ENCODE results near the gene EPHA5.

DNA sequence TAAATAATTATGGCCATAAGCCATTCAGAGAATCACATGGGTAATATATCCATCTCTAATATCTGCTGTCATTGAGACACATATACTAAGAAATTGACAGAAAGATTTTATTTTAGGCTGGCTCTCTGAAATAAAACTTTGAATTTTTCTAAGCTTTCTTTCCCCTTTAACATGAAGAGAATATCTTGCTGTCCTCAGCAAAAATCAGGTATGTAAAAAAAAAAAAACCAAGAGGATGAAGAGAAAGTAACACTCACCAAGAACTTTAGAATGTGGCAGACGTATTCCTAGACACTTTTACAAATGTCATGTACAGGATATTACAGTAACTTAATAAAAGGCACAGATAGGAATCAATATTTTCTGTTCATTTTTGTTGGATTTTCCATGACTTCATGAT is 65.8 kb downstream of the EPHA5 start:
- TF ChIP-seq, protein P1, sequence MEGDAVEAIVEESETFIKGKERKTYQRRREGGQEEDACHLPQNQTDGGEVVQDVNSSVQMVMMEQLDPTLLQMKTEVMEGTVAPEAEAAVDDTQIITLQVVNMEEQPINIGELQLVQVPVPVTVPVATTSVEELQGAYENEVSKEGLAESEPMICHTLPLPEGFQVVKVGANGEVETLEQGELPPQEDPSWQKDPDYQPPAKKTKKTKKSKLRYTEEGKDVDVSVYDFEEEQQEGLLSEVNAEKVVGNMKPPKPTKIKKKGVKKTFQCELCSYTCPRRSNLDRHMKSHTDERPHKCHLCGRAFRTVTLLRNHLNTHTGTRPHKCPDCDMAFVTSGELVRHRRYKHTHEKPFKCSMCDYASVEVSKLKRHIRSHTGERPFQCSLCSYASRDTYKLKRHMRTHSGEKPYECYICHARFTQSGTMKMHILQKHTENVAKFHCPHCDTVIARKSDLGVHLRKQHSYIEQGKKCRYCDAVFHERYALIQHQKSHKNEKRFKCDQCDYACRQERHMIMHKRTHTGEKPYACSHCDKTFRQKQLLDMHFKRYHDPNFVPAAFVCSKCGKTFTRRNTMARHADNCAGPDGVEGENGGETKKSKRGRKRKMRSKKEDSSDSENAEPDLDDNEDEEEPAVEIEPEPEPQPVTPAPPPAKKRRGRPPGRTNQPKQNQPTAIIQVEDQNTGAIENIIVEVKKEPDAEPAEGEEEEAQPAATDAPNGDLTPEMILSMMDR (IDR thresholded peaks at IDR 0.05; ENCODE audit: insufficient read depth, low read depth, low read length): no peak
- TF ChIP-seq EZH2 (IDR thresholded peaks at IDR 0.05; ENCODE audit: insufficient read depth, low read length): no peak

Data from astrocyte (in vitro differentiated cells and primary cell).